ENCODE results near the gene MIDN. TPM values are rescaled to one million over a fixed set of nuclear protein-coding genes. Genes with fewer than 3 reads are reported as not detected.

MIDN gene
- total RNA-seq, 2 donors from 2014 or later: 202 to 276 TPM

DNA sequence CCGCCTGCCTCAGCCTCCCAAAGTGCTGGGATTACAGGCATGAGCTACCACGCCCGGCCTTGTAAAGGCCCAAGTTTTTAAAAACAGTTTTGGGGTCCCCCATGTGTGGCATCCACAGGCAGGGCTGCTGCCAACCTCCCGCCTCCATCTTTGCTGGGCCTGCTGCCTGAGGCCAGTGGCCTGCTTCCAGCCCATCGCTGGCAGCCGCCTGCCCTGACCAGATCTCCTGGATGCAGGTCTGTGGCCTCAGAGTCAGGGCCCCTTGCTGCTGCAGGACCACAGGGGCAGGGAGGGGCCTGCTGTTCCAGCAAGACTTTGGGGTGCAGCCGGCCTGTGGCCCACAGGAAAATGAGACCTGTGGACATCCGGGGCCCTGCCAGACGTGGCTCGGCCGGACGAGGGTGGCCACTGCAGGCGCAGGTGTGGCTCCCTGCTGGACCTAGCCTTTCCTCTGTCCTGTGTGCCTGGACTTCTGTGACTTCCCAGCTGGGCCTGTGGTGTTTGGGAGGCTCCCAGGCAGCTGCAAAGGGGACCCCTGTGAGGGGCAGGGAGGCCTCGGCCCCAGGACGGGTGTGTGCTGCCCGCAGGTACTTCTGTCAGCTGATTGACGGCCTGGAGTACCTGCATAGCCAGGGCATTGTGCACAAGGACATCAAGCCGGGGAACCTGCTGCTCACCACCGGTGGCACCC is 28.5 kb upstream of the MIDN start:
- ATAC-seq: no peak
- intact Hi-C loops (cut with DNase I, micrococcal nuclease): no loop called here
- DNase-seq: no peak

DNA sequence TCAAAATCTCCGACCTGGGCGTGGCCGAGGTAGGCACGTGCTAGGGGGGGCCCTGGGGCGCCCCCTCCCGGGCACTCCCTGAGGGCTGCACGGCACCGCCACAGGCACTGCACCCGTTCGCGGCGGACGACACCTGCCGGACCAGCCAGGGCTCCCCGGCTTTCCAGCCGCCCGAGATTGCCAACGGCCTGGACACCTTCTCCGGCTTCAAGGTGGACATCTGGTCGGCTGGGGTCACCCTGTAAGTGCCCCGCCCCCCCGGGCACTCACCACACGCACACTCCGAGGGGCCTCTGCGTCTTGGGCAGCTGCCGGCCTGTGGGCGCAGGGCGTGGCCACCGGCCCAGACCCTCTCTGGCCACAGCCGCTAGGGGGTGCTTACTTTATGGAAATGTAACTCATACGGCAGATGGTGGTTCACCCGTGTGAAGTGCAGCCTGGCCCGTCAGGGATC is 27.9 kb upstream of the MIDN start:
- DNase-seq: no peak
- intact Hi-C loops (cut with DNase I, micrococcal nuclease): no loop called here
- no peak for ATAC-seq

DNA sequence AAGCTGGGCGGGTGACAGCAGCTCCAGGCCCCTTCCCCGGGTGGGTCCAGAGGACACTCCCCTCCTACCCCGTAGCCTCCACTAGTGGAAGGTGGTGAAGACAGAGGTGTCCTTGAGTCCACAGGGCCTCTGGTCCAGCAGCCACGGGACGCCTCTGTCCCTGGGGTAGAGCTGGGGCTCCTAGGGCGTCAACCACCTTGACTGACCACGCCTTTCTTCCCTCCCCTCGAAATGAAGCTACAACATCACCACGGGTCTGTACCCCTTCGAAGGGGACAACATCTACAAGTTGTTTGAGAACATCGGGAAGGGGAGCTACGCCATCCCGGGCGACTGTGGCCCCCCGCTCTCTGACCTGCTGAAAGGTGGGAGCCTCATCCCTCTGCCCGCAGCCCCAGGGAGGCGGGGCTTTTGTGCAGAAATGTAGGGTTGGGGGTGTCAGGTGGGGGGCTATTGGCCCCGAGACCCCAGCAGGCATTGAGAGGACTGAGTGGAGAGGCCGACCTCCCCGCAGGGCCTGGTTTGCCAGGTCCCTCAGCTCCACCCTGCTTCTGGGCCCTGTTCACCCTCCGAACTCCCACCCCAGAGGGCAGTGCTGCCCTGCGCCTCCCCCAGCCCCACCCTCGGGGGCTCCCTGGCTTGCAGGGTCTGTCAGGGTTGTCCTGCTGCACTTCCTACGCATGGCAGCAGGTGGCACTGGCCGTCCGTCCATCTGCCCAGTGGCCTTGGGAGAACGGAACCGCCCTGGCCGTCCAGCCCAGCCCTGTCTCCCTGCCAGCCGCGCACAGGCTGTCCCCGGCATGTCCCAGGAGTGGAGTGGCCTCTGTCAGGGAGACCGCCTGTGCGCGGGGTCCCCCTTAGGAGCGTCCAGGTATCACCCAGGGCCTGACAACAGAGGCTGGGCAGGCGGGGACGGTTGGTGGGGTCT is 27.1 kb upstream of the MIDN start:
- intact Hi-C loops (cut with DNase I, micrococcal nuclease): no loop called here
- ATAC-seq: peak; percentile 77
- DNase-seq: peak in 1 of 2 donors; percentile 63

DNA sequence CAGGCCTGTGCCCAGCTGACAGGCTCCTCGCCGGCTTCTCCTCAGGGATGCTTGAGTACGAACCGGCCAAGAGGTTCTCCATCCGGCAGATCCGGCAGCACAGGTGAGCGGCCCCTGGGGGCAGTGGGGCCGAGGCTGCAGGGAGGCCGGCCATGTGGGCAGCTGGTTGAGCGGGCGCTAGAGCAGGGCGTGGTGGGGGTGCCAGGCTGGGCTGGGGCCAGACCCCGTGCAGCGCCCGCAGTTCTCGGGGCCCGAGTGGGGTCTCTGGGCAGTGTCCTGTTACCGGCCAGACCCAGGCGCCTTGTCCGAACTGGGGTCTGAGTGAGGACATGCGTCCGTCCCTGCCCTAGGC is 26.5 kb upstream of the MIDN start:
- ATAC-seq: no peak
- intact Hi-C loops (cut with DNase I, micrococcal nuclease): no loop called here
- no peak for DNase-seq

DNA sequence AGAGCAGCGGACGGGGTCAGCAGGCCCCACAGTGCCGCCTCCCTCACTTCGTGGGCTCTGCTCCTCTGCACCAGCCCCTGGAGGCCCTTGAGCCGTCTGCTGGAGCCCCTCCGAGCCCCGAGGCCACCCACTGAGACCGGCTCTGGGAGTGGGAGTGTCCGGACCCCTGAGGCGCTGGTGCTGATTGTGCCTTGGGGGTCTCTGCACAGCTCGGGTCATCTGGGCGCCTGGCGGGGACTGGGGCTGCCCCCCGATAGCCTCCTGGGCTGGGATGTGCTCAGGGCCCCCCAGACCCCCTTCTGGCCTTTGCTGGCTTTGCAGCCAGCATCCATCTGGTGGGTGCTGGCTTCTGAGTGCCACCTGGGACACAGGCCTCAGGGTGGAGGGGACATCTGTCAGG is 26.0 kb upstream of the MIDN start:
- ATAC-seq: no peak
- intact Hi-C loops (cut with DNase I, micrococcal nuclease): no loop called here
- no peak for DNase-seq

DNA sequence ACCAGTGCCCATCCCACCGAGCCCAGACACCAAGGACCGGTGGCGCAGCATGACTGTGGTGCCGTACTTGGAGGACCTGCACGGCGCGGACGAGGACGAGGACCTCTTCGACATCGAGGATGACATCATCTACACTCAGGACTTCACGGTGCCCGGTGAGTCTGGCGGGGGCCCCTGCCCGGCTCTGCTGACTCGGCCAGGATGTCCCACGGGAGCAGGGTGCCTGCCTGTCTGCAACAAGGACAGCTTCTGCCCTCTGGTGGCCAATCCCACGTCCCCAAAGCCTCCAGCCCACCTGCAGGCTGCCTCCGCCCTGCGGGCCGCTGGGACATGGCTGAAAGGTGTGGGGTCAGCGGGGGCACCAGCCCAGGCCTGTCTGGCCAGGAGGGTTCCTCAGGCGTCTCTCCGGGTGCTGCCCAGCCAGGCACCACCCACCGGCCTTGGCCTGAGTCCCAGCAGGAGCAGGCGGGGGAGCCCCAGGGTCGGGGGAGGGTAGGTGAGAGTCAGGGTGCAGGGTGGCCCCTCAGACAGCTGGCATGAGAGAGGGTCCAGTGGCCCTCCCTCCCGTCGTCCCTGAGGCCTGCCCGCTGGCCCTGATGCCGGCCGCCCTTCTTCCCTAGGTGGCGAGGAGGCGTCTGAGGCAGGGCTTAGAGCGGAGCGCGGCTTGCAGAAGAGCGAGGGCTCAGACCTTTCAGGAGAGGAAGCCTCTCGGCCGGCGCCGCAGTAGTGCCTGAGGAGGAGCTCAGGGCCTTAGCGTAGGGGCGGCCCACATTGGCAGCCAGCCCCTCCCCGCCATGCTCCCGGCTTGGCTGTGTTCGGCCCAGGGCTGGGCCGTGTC is 25.1 kb upstream of the MIDN start:
- no peak for ATAC-seq
- intact Hi-C loops (cut with DNase I, micrococcal nuclease): no loop called here
- DNase-seq: peak in 1 of 2 donors; percentile 51

DNA sequence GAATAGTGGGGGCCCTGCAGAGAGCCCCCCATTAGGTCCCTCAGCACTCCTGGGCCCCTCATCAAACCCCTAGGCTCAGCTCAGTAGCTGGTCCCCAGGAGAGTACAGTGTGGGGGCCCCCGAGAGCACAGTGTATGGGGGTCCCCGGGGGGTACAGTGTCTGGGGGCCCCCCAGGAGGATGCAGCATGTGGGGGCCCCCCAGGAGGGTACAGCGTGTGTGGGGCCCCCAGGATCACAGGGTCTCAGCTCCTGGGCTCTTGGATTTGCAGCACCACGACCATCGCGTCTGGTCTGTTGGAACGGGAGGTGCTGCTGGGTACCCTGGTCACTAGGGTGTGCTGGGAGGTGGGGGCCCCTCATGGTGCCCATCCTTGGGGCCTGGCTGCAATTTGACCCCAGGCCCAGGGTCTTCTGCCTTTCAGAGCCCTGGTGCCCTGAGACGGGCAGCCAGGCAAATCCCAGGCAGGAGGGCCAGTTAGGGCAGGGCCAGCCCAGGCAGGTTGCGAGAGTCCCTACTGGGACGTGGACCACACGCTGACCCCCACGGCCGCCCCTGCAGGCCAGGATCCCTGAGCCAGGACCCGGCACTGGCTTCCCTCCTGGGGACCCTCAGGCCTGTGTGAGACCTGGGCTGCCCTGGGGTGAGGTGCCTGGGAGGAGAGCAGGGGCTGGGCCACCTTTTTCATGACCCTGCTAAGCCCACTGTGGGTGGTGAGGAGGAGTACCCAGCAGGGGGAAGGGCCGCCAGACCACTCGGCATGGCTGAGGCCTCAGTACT is 24.1 kb upstream of the MIDN start:
- ATAC-seq (no peak), DNase-seq (no peak)
- intact Hi-C loops (cut with DNase I, micrococcal nuclease): no loop called here

DNA sequence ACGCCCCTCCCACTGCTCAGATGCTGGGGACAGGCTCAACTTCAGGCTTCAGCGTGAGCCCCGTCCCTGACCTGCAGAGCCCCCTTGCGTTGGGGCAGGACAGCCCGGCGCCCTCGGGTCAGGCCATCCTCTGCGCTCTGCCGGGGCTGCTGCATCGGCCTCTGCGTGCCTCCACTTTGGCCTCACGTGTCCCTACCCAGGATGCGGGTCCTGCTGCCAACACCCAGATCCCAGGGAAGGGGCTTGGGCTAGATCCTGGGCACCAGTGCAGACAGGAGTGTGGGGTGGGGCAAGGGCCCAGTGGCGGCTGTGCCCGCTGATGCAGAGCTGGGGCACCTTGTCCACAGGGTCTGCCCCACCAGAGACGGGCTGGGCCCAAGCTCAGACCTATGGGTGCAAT is 23.5 kb upstream of the MIDN start:
- intact Hi-C loops (cut with DNase I, micrococcal nuclease): no loop called here
- ATAC-seq (no peak), DNase-seq (no peak)

DNA sequence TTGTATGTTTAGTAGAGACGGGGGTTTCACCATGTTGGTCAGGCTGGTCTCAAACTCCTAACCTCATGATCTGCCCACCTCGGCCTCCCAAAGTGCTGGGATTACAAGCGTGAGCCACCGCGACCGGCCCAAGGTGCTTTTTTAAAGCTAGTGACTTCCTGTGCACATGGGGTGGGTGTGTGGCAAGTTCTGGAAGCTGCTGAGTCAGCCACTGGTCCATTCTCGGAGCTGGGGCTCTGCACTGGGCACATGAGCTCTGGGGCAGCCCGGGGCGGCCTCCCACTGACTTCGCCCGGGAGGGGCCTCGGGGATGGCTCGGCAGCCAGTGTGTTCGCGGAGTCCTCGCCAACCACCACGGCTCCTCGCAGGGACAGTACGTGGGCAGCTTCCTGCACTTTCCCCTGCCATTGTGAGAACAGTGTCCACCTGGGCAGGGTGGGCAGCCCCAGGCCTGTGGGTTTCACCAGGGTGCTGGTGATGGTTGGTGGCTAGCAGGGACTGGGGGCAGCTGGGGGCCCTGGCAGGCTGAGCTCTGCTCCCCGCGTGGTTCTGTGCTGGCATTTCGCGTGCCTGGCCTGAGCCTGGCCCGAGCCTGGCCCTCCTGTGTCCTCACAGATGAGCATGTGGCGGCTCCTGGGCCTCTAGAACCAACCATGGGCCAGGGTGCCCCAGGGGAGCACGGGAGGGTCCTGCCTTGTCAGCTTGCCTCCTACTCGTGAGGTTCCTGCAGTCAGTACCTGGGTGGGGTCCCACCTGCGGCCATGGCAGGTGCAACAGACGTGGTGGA is 22.8 kb upstream of the MIDN start:
- DNase-seq: no peak
- ATAC-seq: no peak
- intact Hi-C loops (cut with DNase I, micrococcal nuclease): no loop called here

DNA sequence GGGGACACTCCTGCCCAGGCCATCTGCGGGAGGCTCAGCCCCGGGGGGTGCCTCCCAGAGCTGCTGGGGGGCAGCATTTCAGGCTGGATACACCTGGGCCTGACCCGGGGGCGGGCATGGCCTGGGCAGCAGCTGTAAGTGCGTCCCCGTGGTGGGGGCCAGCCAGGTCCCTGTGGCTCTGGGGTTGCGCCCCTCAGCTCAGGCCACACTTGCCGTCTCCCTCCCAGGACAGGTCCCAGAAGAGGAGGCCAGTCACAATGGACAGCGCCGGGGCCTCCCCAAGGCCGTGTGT is 22.2 kb upstream of the MIDN start:
- ATAC-seq: no peak
- intact Hi-C loops (cut with DNase I, micrococcal nuclease): no loop called here

DNA sequence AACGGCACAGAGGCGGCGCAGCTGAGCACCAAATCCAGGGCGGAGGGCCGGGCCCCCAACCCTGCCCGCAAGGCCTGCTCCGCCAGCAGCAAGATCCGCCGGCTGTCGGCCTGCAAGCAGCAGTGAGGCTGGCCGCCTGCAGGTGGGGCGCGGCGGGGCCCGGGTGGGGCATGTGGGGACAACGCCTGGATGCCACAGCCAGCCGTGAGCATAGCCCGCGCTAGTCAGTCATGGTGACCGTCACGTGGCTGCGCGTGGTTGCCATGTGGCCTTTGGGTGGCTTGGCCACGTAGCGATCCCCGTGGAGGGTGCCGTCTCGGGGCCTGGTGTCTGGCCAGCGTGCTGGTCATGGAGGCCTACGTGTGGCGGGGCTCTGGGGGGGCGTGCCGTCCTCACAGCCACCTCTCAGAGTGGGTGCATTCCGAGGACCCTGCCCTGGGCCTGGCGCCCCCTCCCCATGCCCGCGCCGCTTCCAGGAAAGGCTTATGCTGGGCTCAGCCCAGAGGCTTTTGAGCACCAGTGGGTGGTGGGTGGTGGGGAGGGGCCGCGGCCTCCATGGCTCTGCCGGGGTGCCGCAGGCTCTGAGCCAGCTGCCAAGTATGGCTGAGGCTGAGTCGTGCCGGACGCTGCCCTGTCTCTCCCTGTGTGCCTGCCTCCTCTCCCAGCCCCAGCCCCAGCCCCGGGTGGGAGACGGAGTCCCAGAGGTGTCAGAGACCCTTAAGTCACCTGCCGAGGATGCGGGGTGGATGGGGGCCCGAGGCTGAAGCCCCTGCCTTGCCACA is 21.7 kb upstream of the MIDN start:
- DNase-seq: no peak
- ATAC-seq: no peak
- intact Hi-C loops (cut with DNase I, micrococcal nuclease): no loop called here

More for the DNA sequence above, 22.2 kb upstream of the MIDN start:
- no peak for DNase-seq

DNA sequence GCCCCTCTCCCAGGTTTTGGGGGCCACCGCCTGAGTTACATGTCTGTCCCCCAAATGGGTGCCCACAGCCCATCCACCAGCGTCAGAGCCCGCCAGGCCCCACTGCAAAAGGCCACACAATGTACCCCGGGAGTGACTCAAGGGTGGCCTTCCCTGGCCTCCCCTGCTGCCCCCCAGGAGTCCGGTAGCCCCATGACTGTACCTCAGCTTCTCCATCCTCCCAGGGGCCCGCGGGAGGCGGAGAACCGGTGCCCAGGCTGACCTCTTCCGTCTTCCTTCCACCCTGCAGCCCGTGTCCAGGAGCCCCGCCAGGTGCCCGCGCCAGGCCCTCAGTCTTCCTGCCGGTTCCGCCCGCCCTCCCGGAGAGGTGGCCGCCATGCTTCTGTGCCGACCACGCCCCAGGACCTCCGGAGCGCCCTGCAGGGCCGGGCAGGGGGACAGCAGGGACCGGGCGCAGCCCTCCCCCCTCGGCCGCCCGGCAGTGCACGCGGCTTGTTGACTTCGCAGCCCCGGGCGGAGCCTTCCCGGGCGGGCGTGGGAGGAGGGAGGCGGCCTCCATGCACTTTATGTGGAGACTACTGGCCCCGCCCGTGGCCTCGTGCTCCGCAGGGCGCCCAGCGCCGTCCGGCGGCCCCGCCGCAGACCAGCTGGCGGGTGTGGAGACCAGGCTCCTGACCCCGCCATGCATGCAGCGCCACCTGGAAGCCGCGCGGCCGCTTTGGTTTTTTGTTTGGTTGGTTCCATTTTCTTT is 20.9 kb upstream of the MIDN start:
- DNase-seq (peak in 1 of 2 donors; percentile 62), ATAC-seq (peak; percentile 58)
- intact Hi-C loops (cut with DNase I, micrococcal nuclease): no loop called here

DNA sequence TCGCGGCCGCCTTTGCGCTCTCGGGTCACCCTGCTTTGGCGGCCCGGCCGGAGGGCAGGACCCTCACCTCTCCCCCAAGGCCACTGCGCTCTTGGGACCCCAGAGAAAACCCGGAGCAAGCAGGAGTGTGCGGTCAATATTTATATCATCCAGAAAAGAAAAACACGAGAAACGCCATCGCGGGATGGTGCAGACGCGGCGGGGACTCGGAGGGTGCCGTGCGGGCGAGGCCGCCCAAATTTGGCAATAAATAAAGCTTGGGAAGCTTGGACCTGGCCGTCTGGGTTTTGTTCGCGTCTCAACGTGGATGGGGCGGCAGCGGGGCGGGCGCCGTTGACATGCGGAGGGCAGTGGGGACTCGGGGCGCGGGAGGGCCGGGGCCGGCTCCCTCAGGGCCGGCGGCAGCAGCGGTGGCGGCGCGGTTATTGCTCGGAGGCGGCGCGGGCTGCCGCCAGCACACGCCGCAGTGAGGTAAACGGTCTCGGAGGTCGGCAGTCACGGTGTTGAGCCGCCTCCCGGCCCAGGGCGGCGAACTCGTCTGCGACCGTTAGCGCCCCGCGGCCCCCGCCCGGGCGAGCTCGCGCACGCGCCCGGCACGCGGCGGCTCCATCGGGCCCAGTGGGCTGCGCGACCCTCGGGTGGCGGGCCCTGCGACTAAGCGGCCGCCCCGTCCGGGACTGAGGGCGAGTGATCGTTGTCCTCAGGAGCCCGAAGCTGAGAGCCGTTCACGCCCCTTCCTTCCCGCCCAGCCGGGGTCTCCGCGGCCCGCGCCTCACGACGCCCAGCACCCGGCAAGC is 20.0 kb upstream of the MIDN start:
- ATAC-seq (no peak), DNase-seq (no peak)
- intact Hi-C loops (cut with DNase I, micrococcal nuclease): no loop called here

DNA sequence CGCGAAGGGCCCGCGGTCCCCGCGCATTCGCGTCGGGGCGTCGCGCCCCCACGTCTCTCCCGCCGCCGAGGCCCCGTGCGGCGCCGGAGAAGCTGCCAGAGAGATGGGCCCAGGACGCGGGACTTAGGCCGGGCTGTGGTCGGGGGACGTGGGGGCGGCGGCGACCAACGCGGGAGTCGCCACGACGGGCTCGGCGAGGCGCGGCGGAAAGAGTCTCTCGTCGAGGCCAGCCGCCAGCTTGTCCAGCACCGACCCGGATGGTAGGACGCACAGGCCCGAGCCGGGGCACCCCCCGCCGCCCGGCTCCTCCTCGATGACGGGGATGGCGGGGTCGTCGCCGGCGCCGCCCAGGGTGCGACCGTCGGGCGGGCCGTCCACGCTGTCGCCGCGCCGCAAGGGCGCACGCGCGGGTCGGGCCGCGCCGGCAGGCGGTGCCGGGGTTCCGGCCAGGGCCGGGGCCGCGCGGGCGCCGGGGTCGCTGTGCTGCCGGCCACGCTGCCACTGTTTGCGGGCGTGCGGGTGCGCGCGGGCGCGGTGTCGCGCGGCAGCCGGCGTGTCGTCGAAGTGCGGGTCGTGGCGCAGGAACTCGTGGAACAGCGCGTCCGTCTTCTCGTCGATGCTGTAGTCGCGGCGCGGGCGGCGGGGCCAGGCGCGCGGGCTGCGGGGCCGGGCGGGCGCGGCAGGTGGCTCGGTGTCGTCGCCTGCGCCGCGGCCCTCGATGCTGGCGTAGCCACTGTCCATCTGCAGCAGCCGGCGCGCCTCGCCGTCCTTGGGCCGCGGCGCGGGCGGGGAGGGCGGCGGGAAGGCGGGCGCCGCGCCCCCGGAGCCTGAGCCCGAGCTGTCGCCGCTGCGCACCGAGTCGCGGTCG is 19.1 kb upstream of the MIDN start:
- intact Hi-C loops (cut with DNase I, micrococcal nuclease): no loop called here
- no peak for DNase-seq
- no peak for ATAC-seq

All from left colon (tissue), 2 donors.